Omental fat pad (tissue), 4 donors: ENCODE measurements around the gene RPN2. TPM values are rescaled to one million over a fixed set of nuclear protein-coding genes. Genes with fewer than 3 reads are reported as not detected.

Source experiments
- ATAC-seq: fragments of 150-250 bp; one replicate; pipeline ENCODE4 v1.9.1; 2016; ENCODE audit warnings: mild to moderate bottlenecking, moderate library complexity; ENCODE audit not compliant: low FRiP score
- DNase-seq: peaks from one replicate; pipeline ENCODE4 v3.0.0-alpha.2; 2019; ENCODE audit warnings: low spot score
- CTCF ChIP-seq, 3 donors: fragments of 450-650 bp; IDR thresholded peaks; one replicate each; pipeline ENCODE4 v1.5.1; 2016 to 2017; ENCODE audit warnings: antibody characterized with exemption in 3 of 3, mild to moderate bottlenecking in 3 of 3, moderate library complexity in 2 of 3
- total RNA-seq, 4 donors: library from RNA; depleted of rRNA; stranded (reverse); fragments of >200 nt; gene quantifications; one replicate each; pipeline ENCODE4 v1.1.0, GENCODE V29; 2016

The RPN2 gene
- total RNA-seq, 4 donors from 2014 or later: 105 to 168 (median 156) TPM

- DNase-seq (no peak), ATAC-seq (no peak)
- TF ChIP-seq CTCF (IDR thresholded peaks at IDR 0.05): no peak
Measured at GRCh38 chr20:37254114-37254878, 75.2 kb downstream of the RPN2 start.

GRCh38 chr20:37256286-37256685, 77.2 kb downstream of the RPN2 start:
- DNase-seq: no peak
- no peak for TF ChIP-seq CTCF (IDR thresholded peaks at IDR 0.05)
- no peak for ATAC-seq

- no peak for ATAC-seq
- TF ChIP-seq CTCF (IDR thresholded peaks at IDR 0.05): no peak
- no peak for DNase-seq
Measured at GRCh38 chr20:37257530-37257929, 78.4 kb downstream of the RPN2 start.

- no peak for DNase-seq
- no peak for ATAC-seq
- TF ChIP-seq CTCF (IDR thresholded peaks at IDR 0.05): no peak
Measured at GRCh38 chr20:37257988-37258387, 78.9 kb downstream of the RPN2 start.

GRCh38 chr20:37259031-37259430, 79.9 kb downstream of the RPN2 start:
- no peak for TF ChIP-seq CTCF (IDR thresholded peaks at IDR 0.05)
- no peak for ATAC-seq
- no peak for DNase-seq

- no peak for TF ChIP-seq CTCF (IDR thresholded peaks at IDR 0.05)
- DNase-seq (no peak), ATAC-seq (no peak)
Measured at GRCh38 chr20:37259865-37260264, 80.7 kb downstream of the RPN2 start.

GRCh38 chr20:37260923-37261322, 81.8 kb downstream of the RPN2 start:
- ATAC-seq: no peak
- TF ChIP-seq CTCF (IDR thresholded peaks at IDR 0.05): no peak
- no peak for DNase-seq
